Mucosa of rectum (tissue), 2 donors: ENCODE results near the gene ATE1.

ENCODE experiments used
- H3K27ac ChIP-seq, 2 donors: one replicate each; pipeline ENCODE4 v1.7.0; 2013; ENCODE audit warnings: inconsistent platforms in 2 of 2, low read depth in 2 of 2, low read length in 2 of 2
- H3K27me3 ChIP-seq, 2 donors: one replicate each; pipeline ENCODE4 v1.7.0; 2013; ENCODE audit warnings: low read length in 2 of 2; ENCODE audit not compliant: control insufficient read depth in 2 of 2, insufficient read depth in 2 of 2
- H3K36me3 ChIP-seq, 2 donors: one replicate each; pipeline ENCODE4 v1.7.0; 2013; ENCODE audit warnings: low read length in 2 of 2; ENCODE audit not compliant: control insufficient read depth in 2 of 2, insufficient read depth in 2 of 2
- H3K4me1 ChIP-seq, 2 donors: one replicate each; pipeline ENCODE4 v1.7.0; 2013; ENCODE audit warnings: low read length in 2 of 2, mild to moderate bottlenecking in 1 of 2; ENCODE audit not compliant: control insufficient read depth in 2 of 2, insufficient read depth in 2 of 2
- H3K4me3 ChIP-seq, 2 donors: one replicate each; pipeline ENCODE4 v1.7.0; 2013; ENCODE audit warnings: low read length in 2 of 2
- H3K9ac ChIP-seq, 2 donors: one replicate each; pipeline ENCODE4 v1.7.0; 2013; ENCODE audit warnings: low read length in 2 of 2, low read depth in 1 of 2, mild to moderate bottlenecking in 1 of 2
- H3K9me3 ChIP-seq, 2 donors: one replicate each; pipeline ENCODE4 v1.7.0; 2013; ENCODE audit warnings: low read length in 2 of 2; ENCODE audit not compliant: control insufficient read depth in 2 of 2
- donor health status: healthy.
- donor health status: Normal muscosa, but diverticular disease.

Gene ATE1

GRCh38 chr10:121736315-121737130, 191.3 kb downstream of the ATE1 start:
- H3K4me1 ChIP-seq = no peaks in the 10 kb centered on the region
- H3K9ac ChIP-seq = no peak overlapping the region
- peaks cover 0 to 8% of the 10 kb centered on the region in 2 donors for H3K27me3 ChIP-seq
- no peak overlapping the region for H3K27ac ChIP-seq
- H3K9me3 ChIP-seq = no peaks in the 10 kb centered on the region
- no peaks in the 10 kb centered on the region for H3K36me3 ChIP-seq
- H3K4me3 ChIP-seq = no peak overlapping the region

GRCh38 chr10:121735263-121735662, 192.6 kb downstream of the ATE1 start:
- no peaks in the 10 kb centered on the region for H3K4me1 ChIP-seq
- no peak overlapping the region for H3K27ac ChIP-seq
- no peak overlapping the region for H3K9ac ChIP-seq
- no peaks in the 10 kb centered on the region for H3K9me3 ChIP-seq
- H3K36me3 ChIP-seq = no peaks in the 10 kb centered on the region
- H3K4me3 ChIP-seq = no peak overlapping the region
- peaks cover 0 to 8% of the 10 kb centered on the region in 2 donors for H3K27me3 ChIP-seq

GRCh38 chr10:121734589-121735045, 193.2 kb downstream of the ATE1 start:
- no peak overlapping the region for H3K9ac ChIP-seq
- no peak overlapping the region for H3K27ac ChIP-seq
- no peak overlapping the region for H3K4me3 ChIP-seq
- H3K4me1 ChIP-seq = no peaks in the 10 kb centered on the region
- H3K27me3 ChIP-seq = peaks cover 0 to 8% of the 10 kb centered on the region in 2 donors
- no peaks in the 10 kb centered on the region for H3K36me3 ChIP-seq
- no peaks in the 10 kb centered on the region for H3K9me3 ChIP-seq

- no peak overlapping the region for H3K9ac ChIP-seq
- no peak overlapping the region for H3K27ac ChIP-seq
Observed at GRCh38 chr10:121732656-121733445, 195.0 kb downstream of the ATE1 start.

GRCh38 chr10:121732172-121732571, 195.7 kb downstream of the ATE1 start:
- Histone ChIP-seq H3K36me3 (no peaks in the 10 kb centered on the region), H3K27me3 (peaks cover 0 to 8% of the 10 kb centered on the region in 2 donors), H3K9me3 (no peaks in the 10 kb centered on the region), H3K4me3 (no peak overlapping the region), H3K27ac (no peak overlapping the region), H3K9ac (no peak overlapping the region), H3K4me1 (no peaks in the 10 kb centered on the region)

More at GRCh38 chr10:121732656-121733445, 195.0 kb downstream of the ATE1 start:
- H3K4me3 ChIP-seq = no peak overlapping the region
- H3K4me1 ChIP-seq = no peaks in the 10 kb centered on the region
- peaks cover 0 to 8% of the 10 kb centered on the region in 2 donors for H3K27me3 ChIP-seq
- H3K36me3 ChIP-seq = no peaks in the 10 kb centered on the region
- H3K9me3 ChIP-seq = no peaks in the 10 kb centered on the region

- Histone ChIP-seq H3K9me3 (no peaks in the 10 kb centered on the region), H3K9ac (no peak overlapping the region), H3K27me3 (no peaks in the 10 kb centered on the region), H3K4me3 (no peak overlapping the region), H3K36me3 (no peaks in the 10 kb centered on the region), H3K4me1 (no peaks in the 10 kb centered on the region), H3K27ac (no peak overlapping the region)
Observed at GRCh38 chr10:121724282-121724681, 203.5 kb downstream of the ATE1 start.

- H3K4me1 ChIP-seq = no peaks in the 10 kb centered on the region
Observed at GRCh38 chr10:121722665-121723064, 205.2 kb downstream of the ATE1 start.

GRCh38 chr10:121721257-121721656, 206.6 kb downstream of the ATE1 start:
- Histone ChIP-seq H3K9ac (no peak overlapping the region), H3K36me3 (no peaks in the 10 kb centered on the region), H3K27me3 (no peaks in the 10 kb centered on the region), H3K4me1 (no peaks in the 10 kb centered on the region), H3K9me3 (no peaks in the 10 kb centered on the region), H3K4me3 (no peak overlapping the region), H3K27ac (no peak overlapping the region)

More at GRCh38 chr10:121722665-121723064, 205.2 kb downstream of the ATE1 start:
- Histone ChIP-seq H3K27me3 (no peaks in the 10 kb centered on the region), H3K9ac (no peak overlapping the region), H3K4me3 (no peak overlapping the region), H3K36me3 (no peaks in the 10 kb centered on the region), H3K9me3 (no peaks in the 10 kb centered on the region), H3K27ac (no peak overlapping the region)

- no peak overlapping the region for H3K9ac ChIP-seq
- H3K27me3 ChIP-seq = no peaks in the 10 kb centered on the region
- H3K4me3 ChIP-seq = no peak overlapping the region
- H3K9me3 ChIP-seq = no peaks in the 10 kb centered on the region
- no peaks in the 10 kb centered on the region for H3K36me3 ChIP-seq
- no peaks in the 10 kb centered on the region for H3K4me1 ChIP-seq
- no peak overlapping the region for H3K27ac ChIP-seq
Observed at GRCh38 chr10:121715969-121716368, 211.9 kb downstream of the ATE1 start.

- Histone ChIP-seq H3K4me1 (no peaks in the 10 kb centered on the region), H3K27me3 (no peaks in the 10 kb centered on the region), H3K36me3 (no peaks in the 10 kb centered on the region), H3K27ac (no peak overlapping the region), H3K9me3 (no peaks in the 10 kb centered on the region), H3K4me3 (no peak overlapping the region), H3K9ac (no peak overlapping the region)
Observed at GRCh38 chr10:121715076-121715475, 212.8 kb downstream of the ATE1 start.
